Measurements from ENCODE around the gene TXNDC15. TPM values are rescaled to one million over a fixed set of nuclear protein-coding genes. Genes with fewer than 3 reads are reported as not detected.
A peak's percentile ranks its signal among the peaks of the same experiment; 100 is the strongest.
"Not testable (repeated sequence)": the region's sequence is repeated elsewhere in the genome, so short reads cannot be mapped to it uniquely, and the experiment has no call there.

Gene TXNDC15, protein sequence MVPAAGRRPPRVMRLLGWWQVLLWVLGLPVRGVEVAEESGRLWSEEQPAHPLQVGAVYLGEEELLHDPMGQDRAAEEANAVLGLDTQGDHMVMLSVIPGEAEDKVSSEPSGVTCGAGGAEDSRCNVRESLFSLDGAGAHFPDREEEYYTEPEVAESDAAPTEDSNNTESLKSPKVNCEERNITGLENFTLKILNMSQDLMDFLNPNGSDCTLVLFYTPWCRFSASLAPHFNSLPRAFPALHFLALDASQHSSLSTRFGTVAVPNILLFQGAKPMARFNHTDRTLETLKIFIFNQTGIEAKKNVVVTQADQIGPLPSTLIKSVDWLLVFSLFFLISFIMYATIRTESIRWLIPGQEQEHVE
- polyA plus RNA-seq, result 10 to 100 TPM; 47.5 to 62.4 (median 49.0) TPM

DNA sequence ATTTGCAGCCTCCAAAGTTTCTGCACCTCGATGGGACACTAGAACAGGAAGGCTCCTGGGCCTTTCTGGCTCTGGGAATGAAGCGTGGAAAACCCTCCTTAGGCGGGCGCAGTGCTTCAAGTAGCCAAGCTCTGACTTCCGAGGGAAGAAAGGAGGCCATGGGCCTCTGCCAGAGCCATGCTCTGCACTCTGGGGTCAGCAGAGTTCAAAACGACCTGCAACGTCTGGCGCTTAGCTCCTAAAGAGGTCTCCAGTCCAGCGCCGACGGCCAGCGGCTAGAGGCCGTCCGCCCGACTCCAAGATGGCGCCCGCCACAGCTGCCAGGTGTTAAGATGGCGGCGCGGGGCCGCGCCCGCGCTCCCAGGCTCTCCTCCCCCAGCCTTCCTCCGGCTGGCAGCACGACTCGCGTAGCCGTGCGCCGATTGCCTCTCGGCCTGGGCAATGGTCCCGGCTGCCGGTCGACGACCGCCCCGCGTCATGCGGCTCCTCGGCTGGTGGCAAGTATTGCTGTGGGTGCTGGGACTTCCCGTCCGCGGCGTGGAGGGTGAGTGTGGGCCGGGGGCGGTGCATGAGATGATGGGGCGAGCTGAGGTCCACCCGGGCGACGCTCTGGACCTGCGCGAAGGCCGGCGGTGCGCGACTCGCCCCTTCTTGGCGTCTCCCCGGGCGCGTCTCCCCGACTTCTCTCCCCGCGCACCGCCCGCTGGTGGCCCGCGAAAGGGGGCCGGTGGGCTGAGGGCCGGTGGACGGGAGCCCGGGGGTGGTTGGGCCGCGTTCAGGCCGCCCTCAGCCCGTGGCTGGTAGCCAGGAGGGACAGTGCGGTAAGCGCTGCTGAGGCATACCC is at the start of gene TXNDC15:
TXNDC15 (plus strand) TSS at position 385 of the 844 bp plus-strand sequence; CDS start at position 442, 57 bp downstream.
- 2 to 4% (median 2%) methylated on average over 73 to 79 of the region's 79 CpGs for WGBS, 3 donors
- H3K27ac ChIP-seq (ENCODE audit: low read depth, low read length), result peak within 1 kb of the TSS; percentile 68

DNA sequence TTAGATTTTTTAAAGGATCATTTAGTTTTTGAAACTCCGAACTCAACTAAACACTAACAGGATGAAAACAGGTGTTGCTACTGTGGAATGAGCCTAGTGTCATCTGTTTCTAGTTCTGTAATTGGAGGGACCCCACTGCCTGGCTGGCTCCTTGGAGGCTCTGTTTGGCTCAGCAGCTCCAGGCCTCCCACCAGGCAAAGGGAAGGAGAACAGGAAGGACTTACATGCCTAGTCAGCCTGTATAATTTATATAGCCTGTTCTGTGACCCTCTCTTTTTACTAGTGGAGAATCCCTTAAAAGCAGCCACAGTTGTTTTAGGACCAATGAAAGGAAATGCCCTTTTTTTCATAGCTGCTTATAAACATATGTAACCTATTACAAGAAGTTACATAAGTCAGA is 49.5 kb upstream of the TXNDC15 start:
- H3K27ac ChIP-seq (ENCODE audit: low read depth, low read length), result no peak overlapping the region
- 91 to 100% (median 95%) methylated on average over 1 of the region's 1 CpG for WGBS, 3 donors

DNA sequence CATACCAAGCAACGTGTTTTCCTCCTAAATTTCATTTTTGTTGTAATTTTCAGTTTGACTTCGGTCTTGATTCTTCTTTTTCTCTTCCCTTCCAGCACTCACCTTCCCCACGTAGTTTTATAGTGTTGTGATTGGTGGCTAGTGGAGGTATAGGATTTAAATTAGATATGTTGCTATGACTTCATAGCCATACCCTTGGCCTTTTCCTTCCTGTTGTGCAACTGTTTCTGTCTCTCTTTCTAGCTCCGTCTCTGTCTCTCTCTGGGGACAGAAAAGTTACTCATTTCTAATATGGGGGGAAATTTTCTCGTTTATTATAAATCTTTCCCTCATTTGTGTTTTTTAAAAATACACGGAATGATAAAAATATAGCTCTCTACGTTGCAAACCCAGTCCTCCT is 49.0 kb upstream of the TXNDC15 start:
- no peak overlapping the region for H3K27ac ChIP-seq (ENCODE audit: low read depth, low read length)
- WGBS, 3 donors, result 73 to 90% (median 76%) methylated on average over 7 of the region's 7 CpGs

DNA sequence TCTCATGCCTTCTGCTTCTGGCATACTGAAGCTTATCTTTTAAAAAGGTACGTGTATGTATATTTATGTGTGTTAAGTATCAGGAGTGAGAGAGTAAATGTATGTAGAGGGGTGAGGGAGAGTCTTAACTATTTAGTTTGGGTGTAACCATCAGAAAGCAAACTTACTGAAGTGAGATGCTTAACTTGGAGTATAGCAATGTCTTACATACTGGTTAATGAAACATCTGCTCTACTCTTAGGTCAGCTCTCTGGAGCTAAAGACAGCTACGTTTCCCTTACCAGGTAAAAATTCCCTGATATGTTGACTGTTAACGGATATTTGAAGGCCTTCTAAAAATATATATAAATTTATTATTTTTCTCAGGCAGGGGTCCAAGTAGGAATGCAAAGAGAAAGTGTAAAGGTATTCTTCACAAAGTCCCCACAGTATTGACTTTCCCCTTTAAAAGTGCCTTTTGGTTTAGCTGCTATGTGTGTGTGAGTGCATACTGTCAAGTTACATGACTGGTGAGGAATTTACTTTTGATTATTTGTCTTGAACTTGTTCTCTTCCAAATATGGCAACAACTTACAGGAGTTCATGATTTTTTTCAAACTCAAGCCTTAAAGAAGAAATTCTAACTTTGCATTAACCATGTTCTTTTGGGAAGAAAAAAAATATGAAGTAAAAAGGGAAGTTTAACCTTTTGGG is 40.7 kb upstream of the TXNDC15 start:
- 69 to 91% (median 86%) methylated on average over 3 of the region's 3 CpGs for WGBS, 3 donors
- no peak overlapping the region for H3K27ac ChIP-seq (ENCODE audit: low read depth, low read length)

DNA sequence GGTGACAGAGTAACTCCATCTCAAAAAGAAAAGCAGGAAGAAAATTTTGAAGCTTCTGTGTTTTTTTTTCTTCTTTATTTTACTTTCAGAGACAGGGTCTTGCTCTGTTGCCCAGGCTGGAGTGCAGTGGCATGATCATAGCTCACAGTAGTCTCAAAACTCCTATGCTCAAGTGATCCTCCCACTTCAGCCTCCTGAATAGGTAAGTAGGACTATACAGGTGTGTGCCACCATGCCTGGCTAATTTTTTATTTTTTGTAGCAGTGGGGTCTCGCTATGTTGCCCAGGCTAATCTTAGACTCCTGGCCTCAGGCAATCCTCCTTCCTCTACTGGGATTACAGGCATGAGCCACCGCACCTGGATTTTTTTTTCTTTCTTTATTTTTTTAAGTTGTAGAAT is 38.5 kb upstream of the TXNDC15 start:
- WGBS, 3 donors, result 95 to 100% (median 99%) methylated on average over 2 of the region's 2 CpGs
- H3K27ac ChIP-seq (ENCODE audit: low read depth, low read length), result no peak overlapping the region

DNA sequence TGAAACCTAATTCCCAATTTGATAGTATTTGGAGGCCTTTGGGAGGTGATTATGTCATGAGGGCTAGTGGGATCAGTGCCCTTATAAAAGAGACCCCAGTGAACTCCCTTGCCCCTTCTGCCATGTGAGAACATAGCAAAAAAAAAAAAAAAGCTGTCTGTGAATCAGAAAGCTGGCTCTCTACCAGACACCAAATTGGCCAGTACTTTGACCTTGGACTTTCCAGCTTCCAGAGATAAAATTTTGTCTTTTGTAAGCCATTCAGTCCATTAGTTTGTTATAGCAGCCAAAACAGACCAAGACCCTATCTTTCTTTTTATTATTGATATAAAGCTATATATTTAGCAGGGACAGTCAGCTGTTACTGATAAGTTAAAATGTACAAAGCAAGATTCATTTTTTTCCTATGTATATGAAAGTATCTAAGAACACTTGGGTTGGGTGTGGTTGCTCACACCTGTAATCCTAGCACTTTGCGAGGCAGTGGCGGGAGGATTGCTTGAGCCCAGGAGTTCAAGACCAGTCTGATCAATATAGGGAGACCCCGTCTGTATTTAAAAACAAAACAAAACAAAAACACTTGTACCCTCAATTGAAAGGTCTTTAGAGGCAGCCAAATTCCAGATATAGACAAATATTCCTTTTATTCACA is 36.5 kb upstream of the TXNDC15 start:
- no peak overlapping the region for H3K27ac ChIP-seq (ENCODE audit: low read depth, low read length)
- 36 to 95% (median 94%) methylated on average over 3 of the region's 3 CpGs for WGBS, 3 donors

DNA sequence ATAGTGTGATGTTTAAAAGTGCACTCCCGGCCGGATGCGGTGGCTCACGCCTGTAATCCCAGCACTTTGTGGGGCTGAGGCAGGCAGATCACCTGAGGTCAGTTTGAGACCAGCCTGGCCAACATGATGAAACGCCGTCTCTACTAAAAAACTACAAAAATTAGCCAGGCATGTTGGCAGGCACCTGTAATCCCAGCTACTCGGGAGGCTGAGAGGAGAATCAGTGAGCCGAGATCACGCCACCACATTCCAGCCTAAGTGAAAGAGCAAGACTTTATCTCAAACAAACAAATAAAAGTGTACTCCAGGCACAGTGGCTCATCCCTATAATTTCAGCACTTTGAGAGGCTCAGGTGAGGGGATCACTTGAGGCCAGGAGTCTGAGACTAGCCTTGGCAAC is 35.8 kb upstream of the TXNDC15 start:
- H3K27ac ChIP-seq (ENCODE audit: low read depth, low read length), result not testable (repeated sequence)
- WGBS, 3 donors, result 89 to 95% (median 94%) methylated on average over 9 of the region's 9 CpGs

DNA sequence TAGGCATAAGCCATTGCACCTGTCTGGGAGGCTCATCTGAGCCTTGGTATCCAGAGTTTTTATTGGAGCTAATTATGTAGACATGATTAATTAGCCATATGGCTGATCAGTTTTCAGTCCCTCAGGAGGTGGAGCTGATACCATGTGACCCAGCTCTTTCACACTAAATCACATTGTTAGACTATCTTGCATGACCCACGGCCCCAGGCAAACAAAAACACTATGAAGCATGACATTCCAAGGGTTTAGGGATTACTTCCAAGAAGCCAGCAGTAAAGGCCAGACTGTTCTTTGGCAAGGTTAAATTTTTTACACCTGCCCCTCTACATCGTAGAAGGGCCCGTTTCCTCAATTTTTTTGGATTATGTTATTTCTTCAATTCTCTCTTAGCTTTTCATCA is 33.4 kb upstream of the TXNDC15 start:
- no peak overlapping the region for H3K27ac ChIP-seq (ENCODE audit: low read depth, low read length)
- WGBS, 3 donors, result 81 to 93% (median 89%) methylated on average over 3 of the region's 3 CpGs

DNA sequence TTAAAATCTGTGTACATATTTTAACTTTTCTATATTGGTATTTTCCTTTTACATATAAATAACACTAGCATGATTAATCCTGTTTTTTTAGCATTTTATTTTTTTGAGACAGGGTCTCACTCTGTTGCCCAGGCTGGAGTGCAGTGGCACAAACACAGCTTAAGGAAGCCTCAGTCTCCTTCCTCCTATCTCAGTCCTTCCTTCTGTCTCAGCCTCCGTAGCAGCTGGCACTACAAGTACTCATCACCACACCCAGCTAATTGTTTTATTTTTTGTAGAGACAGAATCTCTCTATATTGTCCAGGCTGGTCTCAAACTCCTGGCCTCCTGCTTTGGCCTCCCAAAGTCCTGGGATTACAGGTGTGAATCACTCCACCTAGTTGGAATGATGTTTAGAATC is 29.9 kb upstream of the TXNDC15 start:
- WGBS, 3 donors, result 82 to 93% (median 86%) methylated on average over 1 of the region's 1 CpG
- no peak overlapping the region for H3K27ac ChIP-seq (ENCODE audit: low read depth, low read length)

DNA sequence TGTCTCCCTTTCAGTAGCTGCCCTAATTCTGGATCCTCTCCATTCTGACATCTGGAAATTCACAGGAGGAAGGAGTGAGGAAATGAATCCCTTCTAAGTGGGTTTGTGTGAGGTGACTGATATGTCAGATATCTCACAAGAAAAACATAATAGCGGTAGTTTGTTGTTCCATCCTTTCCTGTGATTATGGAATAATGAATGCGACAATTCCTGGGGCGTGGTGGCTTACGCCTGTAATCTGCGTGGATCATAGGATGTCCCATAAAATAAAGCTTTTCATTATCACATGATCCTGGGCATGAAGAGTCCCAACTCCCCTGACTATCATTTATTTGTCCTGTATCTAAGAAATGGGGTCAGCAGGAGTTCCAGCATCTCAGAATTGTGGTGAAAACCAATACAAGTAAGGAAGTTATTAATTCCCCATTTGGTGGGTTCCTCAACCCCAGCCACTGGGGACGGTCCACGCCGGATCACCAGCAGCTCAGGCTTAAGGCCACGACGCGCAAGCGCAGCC is 28.8 kb upstream of the TXNDC15 start:
- peak overlapping the region; percentile 38 for H3K27ac ChIP-seq (ENCODE audit: low read depth, low read length)
- 7 to 12% (median 12%) methylated on average over 12 of the region's 12 CpGs for WGBS, 3 donors

DNA sequence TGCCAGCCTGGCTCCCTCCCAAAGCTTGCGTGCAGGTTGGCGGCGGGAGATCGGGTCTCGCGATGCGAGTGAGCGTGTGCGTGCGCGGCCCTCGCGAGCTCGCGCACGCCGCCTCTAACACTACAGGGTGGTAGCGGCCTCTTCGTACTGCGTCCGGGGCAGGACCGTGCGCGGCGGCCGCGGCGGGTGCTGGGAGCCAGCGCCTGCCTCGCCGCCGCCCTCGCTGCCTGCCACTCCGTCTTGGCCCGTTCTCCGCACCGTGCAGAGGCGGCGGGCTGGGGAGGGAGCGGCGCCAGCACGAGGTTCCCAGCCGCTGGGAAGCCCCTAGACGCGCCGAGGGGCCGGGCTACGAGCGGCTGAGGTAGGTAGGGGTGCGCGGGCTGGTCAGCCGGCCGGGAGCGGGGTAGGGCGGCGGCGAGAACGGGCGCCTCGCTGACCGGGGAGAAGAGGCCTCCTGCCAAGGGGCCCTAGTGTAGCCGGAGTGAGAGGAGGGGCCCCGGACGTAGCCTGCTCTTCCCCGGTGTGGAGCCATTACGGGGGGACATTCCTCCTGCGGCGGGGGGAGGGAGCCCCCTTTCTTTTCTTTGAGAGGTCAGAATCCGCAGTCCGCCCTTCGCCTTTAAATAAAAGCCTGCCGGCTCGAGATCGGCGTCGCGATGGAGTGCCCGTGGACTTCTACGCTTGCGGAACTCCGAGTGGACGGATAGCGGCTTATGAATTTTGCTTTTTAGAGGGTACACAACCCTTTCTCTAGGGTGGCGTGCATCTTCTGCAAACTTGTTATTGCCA is 28.1 kb upstream of the TXNDC15 start, which contains the start of gene C5orf24:
C5orf24 (plus strand) TSS at position 117 of the 789 bp plus-strand sequence. CDS start 8,933 bp downstream, outside the sequence.
- H3K27ac ChIP-seq (ENCODE audit: low read depth, low read length), result peak within 1 kb of the TSS; percentile 92
- WGBS, 3 donors, result 0 to 1% (median 0%) methylated on average over 72 to 84 of the region's 84 CpGs

DNA sequence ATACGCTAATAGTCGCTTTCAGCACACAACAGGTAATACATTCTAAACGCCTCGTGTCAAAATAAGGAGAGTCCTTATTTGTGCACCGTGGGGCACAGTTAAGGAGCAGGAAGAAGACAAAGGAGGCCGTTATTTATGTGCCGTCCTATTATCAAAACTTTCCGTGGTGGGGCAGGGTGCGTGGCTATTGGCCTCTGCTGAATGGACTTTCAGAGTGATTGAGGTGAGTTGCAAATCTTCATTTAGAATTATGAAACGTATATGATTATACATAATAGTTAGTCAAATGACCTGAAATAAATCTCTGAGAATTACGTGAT is 27.6 kb upstream of the TXNDC15 start:
- WGBS, 3 donors, result 0 to 2% (median 1%) methylated on average over 11 of the region's 11 CpGs
- peak overlapping the region; percentile 92 for H3K27ac ChIP-seq (ENCODE audit: low read depth, low read length)

DNA sequence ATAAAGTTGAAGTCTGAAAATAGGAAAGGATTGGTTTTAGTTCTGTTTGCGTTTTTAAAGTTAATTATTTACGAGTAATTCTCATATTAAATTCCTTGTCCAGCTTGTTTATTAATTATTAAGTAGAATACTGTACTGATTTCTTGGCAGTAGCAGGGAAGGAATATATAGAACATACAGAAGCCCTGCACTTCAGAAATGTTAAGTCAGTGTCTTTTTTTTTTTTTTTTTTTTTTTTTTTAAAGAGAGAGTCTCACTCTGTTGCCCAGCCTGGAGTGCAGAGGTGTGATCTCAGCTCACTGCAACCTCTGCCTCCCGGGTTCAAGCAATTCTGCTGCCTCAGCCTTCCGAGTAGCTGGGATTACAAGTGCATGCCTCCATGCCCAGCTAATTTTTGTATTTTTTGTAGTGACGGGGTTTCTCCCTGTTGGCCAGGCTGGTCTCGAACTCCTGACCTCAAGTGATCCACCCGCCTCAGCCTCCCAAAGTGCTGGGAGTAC is 24.7 kb upstream of the TXNDC15 start:
- not testable (repeated sequence) for H3K27ac ChIP-seq (ENCODE audit: low read depth, low read length)
- WGBS, 3 donors, result 79 to 90% (median 87%) methylated on average over 7 of the region's 7 CpGs

DNA sequence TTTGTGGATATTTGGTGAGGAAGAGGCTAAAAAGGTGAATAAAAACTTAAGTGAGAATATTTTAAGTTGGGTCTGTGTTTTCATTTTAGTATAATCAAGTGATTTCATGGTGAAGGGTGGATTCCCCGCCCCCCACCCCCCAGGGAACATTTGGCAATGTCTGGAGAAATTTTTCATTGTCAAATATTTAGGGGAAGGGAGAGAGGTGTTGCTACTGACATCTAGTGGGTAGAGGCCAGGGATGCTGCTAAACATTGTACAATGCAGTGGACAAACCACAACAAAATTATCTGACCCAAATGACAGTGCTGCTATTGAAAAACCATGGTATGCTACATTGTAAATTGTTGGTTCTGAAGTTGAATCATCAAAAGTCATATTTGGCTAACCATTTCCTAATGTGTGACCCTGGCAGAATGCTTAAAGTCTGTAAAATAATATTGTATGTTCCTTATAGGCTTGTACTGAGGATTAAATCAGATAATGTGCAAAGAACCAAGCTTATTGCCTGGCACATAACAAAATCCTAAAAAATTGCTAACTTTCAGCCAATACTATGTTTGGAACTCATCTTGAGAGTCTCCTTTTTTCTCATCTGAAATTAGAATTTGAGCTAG is 22.8 kb upstream of the TXNDC15 start:
- WGBS, 3 donors, result 29 to 54% (median 47%) methylated on average over 1 of the region's 1 CpG
- no peak overlapping the region for H3K27ac ChIP-seq (ENCODE audit: low read depth, low read length)

DNA sequence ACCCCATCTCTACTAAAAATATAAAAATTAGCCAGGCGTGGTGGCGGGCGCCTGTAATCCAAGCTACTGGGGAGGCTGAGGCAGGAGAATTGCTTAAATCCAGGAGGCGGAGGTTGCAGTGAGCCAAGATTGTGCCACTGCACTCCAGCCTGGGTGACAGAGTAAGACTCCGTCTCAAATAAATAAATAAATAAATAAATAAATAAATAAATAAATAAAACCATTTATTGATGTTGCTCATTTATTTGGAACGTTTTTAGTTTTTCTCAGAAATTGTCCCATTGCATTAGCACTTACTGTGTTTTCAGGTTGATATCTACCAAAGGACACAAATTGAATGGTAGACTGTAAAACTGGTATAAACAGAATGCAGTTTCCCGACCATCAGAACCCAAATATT is 17.7 kb upstream of the TXNDC15 start:
- not testable (repeated sequence) for H3K27ac ChIP-seq (ENCODE audit: low read depth, low read length)
- 92 to 96% (median 93%) methylated on average over 7 of the region's 7 CpGs for WGBS, 3 donors

DNA sequence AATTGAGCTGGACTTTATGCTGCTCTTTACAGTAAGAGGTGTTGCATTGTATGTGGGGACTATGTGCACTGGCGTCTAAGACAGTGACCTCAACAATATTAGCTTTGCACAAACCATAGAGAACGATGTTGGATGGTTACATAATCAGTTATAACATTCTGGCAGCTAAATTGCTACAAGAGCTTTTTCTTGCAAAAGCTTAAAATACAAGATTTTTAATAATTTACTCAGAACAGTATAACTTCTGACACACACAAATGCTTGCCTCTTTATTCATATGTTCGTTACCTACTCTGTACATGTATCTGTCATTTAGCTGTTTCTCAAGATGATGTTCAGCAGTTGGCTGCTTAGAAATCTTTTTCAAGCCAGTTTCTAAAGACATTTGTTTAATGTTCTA is 16.8 kb upstream of the TXNDC15 start:
- H3K27ac ChIP-seq (ENCODE audit: low read depth, low read length), result no peak overlapping the region
- WGBS, 3 donors, result 54 to 60% (median 58%) methylated on average over 3 of the region's 3 CpGs

DNA sequence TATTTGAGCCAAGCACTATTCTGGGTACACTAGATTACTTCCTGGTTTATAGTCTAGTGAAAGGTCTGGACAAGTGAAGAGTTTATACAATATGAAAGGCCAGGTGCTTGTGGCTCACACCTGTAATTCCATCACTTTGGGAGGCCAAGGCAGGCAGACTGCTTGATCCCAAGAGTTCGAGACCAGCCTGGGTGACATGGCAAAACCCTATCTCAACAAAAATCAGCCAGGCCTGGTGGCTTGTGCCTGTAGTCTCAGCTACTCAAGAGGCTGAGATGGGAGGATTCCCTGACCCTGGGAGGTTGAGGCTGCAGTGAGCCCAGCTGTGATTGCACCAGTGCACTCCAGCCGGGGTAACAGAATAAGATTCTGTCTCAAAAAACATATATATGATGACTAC is 9.5 kb upstream of the TXNDC15 start:
- H3K27ac ChIP-seq (ENCODE audit: low read depth, low read length), result no peak overlapping the region
- 93 to 96% (median 94%) methylated on average over 2 of the region's 2 CpGs for WGBS, 3 donors

All from adipose tissue (tissue), 3 donors.